Memory B cell (primary cell): ENCODE results near the gene SAMD13.

Source experiments
- ATAC-seq: fragments of 150-1000 bp; cut with Tn5 transposase; 2 replicates; pipeline ENCODE4 v1.10.0; 2021; ENCODE audit warnings: low read depth, mild to moderate bottlenecking, moderate library complexity
- DNase-seq, 2 donors: peaks; one replicate each; pipeline ENCODE4 v3.0.0; 2022; ENCODE audit warnings: low spot score in 2 of 2
- H3K27ac Mint-ChIP-seq: one replicate; pipeline ENCODE4 v1.8.0; 2022; ENCODE audit warnings: mild to moderate bottlenecking, moderate library complexity, mixed read lengths
- H3K27me3 Mint-ChIP-seq: one replicate; pipeline ENCODE4 v1.8.0; 2022; ENCODE audit warnings: mixed read lengths
- H3K36me3 Mint-ChIP-seq: one replicate; pipeline ENCODE4 v1.8.0; 2022; ENCODE audit warnings: mild to moderate bottlenecking, mixed read lengths
- H3K4me1 Mint-ChIP-seq: one replicate; pipeline ENCODE4 v1.8.0; 2022; ENCODE audit warnings: mixed read lengths
- H3K4me3 Mint-ChIP-seq: one replicate; pipeline ENCODE4 v1.8.0; 2022; ENCODE audit warnings: mild to moderate bottlenecking, moderate library complexity, mixed read lengths
- H3K9me3 Mint-ChIP-seq: one replicate; pipeline ENCODE4 v1.8.0; 2022; ENCODE audit warnings: mixed read lengths

SAMD13 gene

GRCh38 chr1:84379138-84379916 lies 77.8 kb downstream of the SAMD13 start:
- no peak overlapping the region for H3K27ac Mint-ChIP-seq
- H3K27me3 Mint-ChIP-seq: peaks cover 4% of the 10 kb centered on the region
- ATAC-seq (no peak), DNase-seq (no peak)
- H3K4me1 Mint-ChIP-seq: no peaks in the 10 kb centered on the region
- no peaks in the 10 kb centered on the region for H3K9me3 Mint-ChIP-seq
- H3K36me3 Mint-ChIP-seq: no peaks in the 10 kb centered on the region
- no peak overlapping the region for H3K4me3 Mint-ChIP-seq

GRCh38 chr1:84379917-84380180 lies 78.3 kb downstream of the SAMD13 start:
- Mint-ChIP-seq H3K27ac (no peak overlapping the region), H3K4me1 (no peaks in the 10 kb centered on the region), H3K4me3 (no peak overlapping the region), H3K36me3 (no peaks in the 10 kb centered on the region), H3K9me3 (no peaks in the 10 kb centered on the region), H3K27me3 (peaks cover 4% of the 10 kb centered on the region)
- ATAC-seq (no peak), DNase-seq (no peak)

GRCh38 chr1:84382127-84382526 lies 80.6 kb downstream of the SAMD13 start:
- no peaks in the 10 kb centered on the region for H3K9me3 Mint-ChIP-seq
- H3K36me3 Mint-ChIP-seq: no peaks in the 10 kb centered on the region
- ATAC-seq (no peak), DNase-seq (no peak)
- no peak overlapping the region for H3K27ac Mint-ChIP-seq
- peaks cover 2% of the 10 kb centered on the region for H3K27me3 Mint-ChIP-seq
- no peak overlapping the region for H3K4me3 Mint-ChIP-seq
- H3K4me1 Mint-ChIP-seq: no peaks in the 10 kb centered on the region

GRCh38 chr1:84385347-84385746 lies 83.8 kb downstream of the SAMD13 start:
- no peak for ATAC-seq
- H3K27ac Mint-ChIP-seq: no peak overlapping the region
- H3K27me3 Mint-ChIP-seq: peaks cover 2% of the 10 kb centered on the region
- H3K36me3 Mint-ChIP-seq: no peaks in the 10 kb centered on the region
- H3K4me3 Mint-ChIP-seq: no peak overlapping the region
- no peaks in the 10 kb centered on the region for H3K4me1 Mint-ChIP-seq
- H3K9me3 Mint-ChIP-seq: no peaks in the 10 kb centered on the region
- no peak for DNase-seq

GRCh38 chr1:84386716-84387479 lies 85.4 kb downstream of the SAMD13 start:
- Mint-ChIP-seq H3K27ac (no peak overlapping the region), H3K4me3 (no peak overlapping the region), H3K36me3 (no peaks in the 10 kb centered on the region), H3K4me1 (no peaks in the 10 kb centered on the region), H3K27me3 (peaks cover 2% of the 10 kb centered on the region), H3K9me3 (no peaks in the 10 kb centered on the region)
- DNase-seq: no peak
- ATAC-seq: no peak

GRCh38 chr1:84387480-84388163 lies 86.1 kb downstream of the SAMD13 start:
- ATAC-seq (peak; percentile 29), DNase-seq (no peak)
- Mint-ChIP-seq H3K4me1 (no peaks in the 10 kb centered on the region), H3K27me3 (peaks cover 2% of the 10 kb centered on the region), H3K9me3 (no peaks in the 10 kb centered on the region), H3K27ac (no peak overlapping the region), H3K36me3 (no peaks in the 10 kb centered on the region), H3K4me3 (no peak overlapping the region)

- H3K4me3 Mint-ChIP-seq: no peak overlapping the region
- H3K9me3 Mint-ChIP-seq: no peaks in the 10 kb centered on the region
- H3K4me1 Mint-ChIP-seq: no peaks in the 10 kb centered on the region
- ATAC-seq (no peak), DNase-seq (no peak)
- no peaks in the 10 kb centered on the region for H3K36me3 Mint-ChIP-seq
- no peak overlapping the region for H3K27ac Mint-ChIP-seq
- no peaks in the 10 kb centered on the region for H3K27me3 Mint-ChIP-seq
These were observed 88.7 kb downstream of the SAMD13 start for GRCh38 chr1:84390226-84390625.

GRCh38 chr1:84398175-84399155 lies 97.0 kb downstream of the SAMD13 start, which contains the start of gene DNASE2B:
Gene DNASE2B (plus strand): TSS chr1:84398484. CDS start chr1:84398565, 81 bp downstream.
- no peak within 1 kb of the TSS for H3K4me3 Mint-ChIP-seq
- DNase-seq (no peak), ATAC-seq (no peak)
- H3K27ac Mint-ChIP-seq: no peak within 1 kb of the TSS
- H3K9me3 Mint-ChIP-seq: no peaks in the 10 kb centered on the region
- no peaks in the 10 kb centered on the region for H3K27me3 Mint-ChIP-seq
- no peaks in the 10 kb centered on the region for H3K4me1 Mint-ChIP-seq
- no peaks in the 10 kb centered on the region for H3K36me3 Mint-ChIP-seq
